Neuron (in vitro differentiated cells): ENCODE measurements around the gene TBC1D8.

Experiments used
- H2AFZ ChIP-seq: one replicate; pipeline ENCODE4 v1.6.1; 2013; ENCODE audit warnings: low read depth, mild to moderate bottlenecking, inconsistent platforms, low read length, moderate library complexity
- H3K27me3 ChIP-seq: one replicate; pipeline ENCODE4 v1.6.1; 2013; ENCODE audit warnings: low read length; ENCODE audit not compliant: insufficient read depth
- H3K36me3 ChIP-seq: one replicate; pipeline ENCODE4 v1.6.1; 2013; ENCODE audit warnings: low read length; ENCODE audit not compliant: insufficient read depth
- H3K4me1 ChIP-seq: one replicate; pipeline ENCODE4 v1.6.1; 2013; ENCODE audit warnings: low read length; ENCODE audit not compliant: insufficient read depth
- H3K4me3 ChIP-seq: 2 replicates; pipeline ENCODE4 v1.5.1; 2013; ENCODE audit warnings: mild to moderate bottlenecking, low read length, moderate library complexity
- H3K9me3 ChIP-seq: one replicate; pipeline ENCODE4 v1.6.1; 2013; ENCODE audit warnings: low read length

The TBC1D8 gene

GRCh38 chr2:101048756-101049155, 102.4 kb downstream of the TBC1D8 start:
- Histone ChIP-seq H2AFZ (no peak overlapping the region), H3K9me3 (no peaks in the 10 kb centered on the region), H3K36me3 (no peaks in the 10 kb centered on the region), H3K27me3 (no peaks in the 10 kb centered on the region), H3K4me1 (no peaks in the 10 kb centered on the region), H3K4me3 (no peak overlapping the region)

GRCh38 chr2:101047774-101048173, 103.4 kb downstream of the TBC1D8 start:
- Histone ChIP-seq H3K4me1 (no peaks in the 10 kb centered on the region), H3K36me3 (no peaks in the 10 kb centered on the region), H3K4me3 (no peak overlapping the region), H3K27me3 (no peaks in the 10 kb centered on the region), H3K9me3 (no peaks in the 10 kb centered on the region), H2AFZ (no peak overlapping the region)

GRCh38 chr2:101047075-101047766, 104.0 kb downstream of the TBC1D8 start:
- Histone ChIP-seq H3K4me1 (no peaks in the 10 kb centered on the region), H3K9me3 (no peaks in the 10 kb centered on the region), H2AFZ (no peak overlapping the region), H3K36me3 (no peaks in the 10 kb centered on the region), H3K4me3 (no peak overlapping the region), H3K27me3 (no peaks in the 10 kb centered on the region)

- no peaks in the 10 kb centered on the region for H3K4me1 ChIP-seq
- H3K4me3 ChIP-seq, result no peak overlapping the region
- no peaks in the 10 kb centered on the region for H3K36me3 ChIP-seq
- no peak overlapping the region for H2AFZ ChIP-seq
- H3K27me3 ChIP-seq, result no peaks in the 10 kb centered on the region
- no peaks in the 10 kb centered on the region for H3K9me3 ChIP-seq
Observed at GRCh38 chr2:101045330-101045729, 105.9 kb downstream of the TBC1D8 start.

- no peaks in the 10 kb centered on the region for H3K4me1 ChIP-seq
- H3K9me3 ChIP-seq, result no peaks in the 10 kb centered on the region
- no peaks in the 10 kb centered on the region for H3K27me3 ChIP-seq
Observed at GRCh38 chr2:101041413-101041812, 109.8 kb downstream of the TBC1D8 start.

GRCh38 chr2:101040761-101041160, 110.4 kb downstream of the TBC1D8 start:
- Histone ChIP-seq H3K4me3 (no peak overlapping the region), H2AFZ (no peak overlapping the region), H3K36me3 (no peaks in the 10 kb centered on the region), H3K9me3 (no peaks in the 10 kb centered on the region), H3K27me3 (no peaks in the 10 kb centered on the region), H3K4me1 (no peaks in the 10 kb centered on the region)

More at GRCh38 chr2:101041413-101041812, 109.8 kb downstream of the TBC1D8 start:
- Histone ChIP-seq H3K36me3 (no peaks in the 10 kb centered on the region), H3K4me3 (no peak overlapping the region), H2AFZ (no peak overlapping the region)

- no peaks in the 10 kb centered on the region for H3K9me3 ChIP-seq
- H3K27me3 ChIP-seq, result no peaks in the 10 kb centered on the region
- no peaks in the 10 kb centered on the region for H3K4me1 ChIP-seq
- H3K4me3 ChIP-seq, result no peak overlapping the region
- H3K36me3 ChIP-seq, result no peaks in the 10 kb centered on the region
- no peak overlapping the region for H2AFZ ChIP-seq
Observed at GRCh38 chr2:101040072-101040471, 111.1 kb downstream of the TBC1D8 start.

- Histone ChIP-seq H3K36me3 (no peaks in the 10 kb centered on the region), H3K9me3 (no peaks in the 10 kb centered on the region), H2AFZ (no peak overlapping the region), H3K27me3 (no peaks in the 10 kb centered on the region), H3K4me1 (no peaks in the 10 kb centered on the region), H3K4me3 (no peak overlapping the region)
Observed at GRCh38 chr2:101038455-101039255, 112.5 kb downstream of the TBC1D8 start.

GRCh38 chr2:101037161-101037755, 113.9 kb downstream of the TBC1D8 start:
- Histone ChIP-seq H3K27me3 (no peaks in the 10 kb centered on the region), H3K4me3 (no peak overlapping the region), H3K36me3 (no peaks in the 10 kb centered on the region), H3K9me3 (no peaks in the 10 kb centered on the region), H2AFZ (no peak overlapping the region), H3K4me1 (no peaks in the 10 kb centered on the region)

- Histone ChIP-seq H3K36me3 (no peaks in the 10 kb centered on the region), H3K4me1 (no peaks in the 10 kb centered on the region), H3K4me3 (no peak overlapping the region), H3K9me3 (no peaks in the 10 kb centered on the region), H3K27me3 (no peaks in the 10 kb centered on the region), H2AFZ (no peak overlapping the region)
Observed at GRCh38 chr2:101036562-101036961, 114.6 kb downstream of the TBC1D8 start.

GRCh38 chr2:101032084-101032776, 119.0 kb downstream of the TBC1D8 start:
- Histone ChIP-seq H2AFZ (no peak overlapping the region), H3K27me3 (no peaks in the 10 kb centered on the region), H3K4me1 (no peaks in the 10 kb centered on the region), H3K4me3 (no peak overlapping the region), H3K36me3 (no peaks in the 10 kb centered on the region), H3K9me3 (no peaks in the 10 kb centered on the region)

- no peak overlapping the region for H3K4me3 ChIP-seq
- H2AFZ ChIP-seq, result no peak overlapping the region
- no peaks in the 10 kb centered on the region for H3K36me3 ChIP-seq
- no peaks in the 10 kb centered on the region for H3K9me3 ChIP-seq
- no peaks in the 10 kb centered on the region for H3K27me3 ChIP-seq
- H3K4me1 ChIP-seq, result peaks cover 5% of the 10 kb centered on the region
Observed at GRCh38 chr2:101030866-101031554, 120.2 kb downstream of the TBC1D8 start.
